GM23338 (cell line): ENCODE measurements around the gene OBP2A. TPM values are rescaled to one million over a fixed set of nuclear protein-coding genes. Genes with fewer than 3 reads are reported as not detected.
"Not testable (repeated sequence)": the region's sequence is repeated elsewhere in the genome, so short reads cannot be mapped to it uniquely, and the experiment has no call there.

Source experiments
- ATAC-seq: fragments of 200-7000 bp; cut with Tn5 transposase; 3 replicates; pipeline ENCODE4 v1.9.1; 2020
- DNase-seq: peaks from one replicate; pipeline ENCODE4 v3.0.0-alpha.2; 2015; ENCODE audit warnings: low spot score
- H2AFZ ChIP-seq: fragments of 200-600 bp; sonication (generic); 2 replicates; pipeline ENCODE4 v1.8.0; 2016; ENCODE audit warnings: antibody characterized with exemption, mild to moderate bottlenecking, moderate library complexity
- H3F3A ChIP-seq: fragments of 200-600 bp; sonication (generic); replicated peaks from 2 replicates; pipeline ENCODE4 v1.8.0; 2017; ENCODE audit warnings: antibody characterized with exemption, mixed run types, low read depth
- H3K27ac ChIP-seq: fragments of 200-600 bp; sonication (generic); 2 replicates; pipeline ENCODE4 v1.6.1; 2016; ENCODE audit warnings: low read depth
- H3K27me3 ChIP-seq: fragments of 200-600 bp; sonication (generic); 2 replicates; pipeline ENCODE4 v1.8.0; 2016; ENCODE audit warnings: mild to moderate bottlenecking, mixed run types, moderate library complexity; ENCODE audit not compliant: insufficient read depth
- H3K36me3 ChIP-seq: fragments of 200-600 bp; sonication (generic); 2 replicates; pipeline ENCODE4 v1.8.0; 2016; ENCODE audit warnings: mild to moderate bottlenecking; ENCODE audit not compliant: insufficient read depth
- H3K4me1 ChIP-seq: fragments of 200-600 bp; sonication (generic); 2 replicates; pipeline ENCODE4 v1.8.0; 2016; ENCODE audit warnings: mild to moderate bottlenecking, moderate library complexity; ENCODE audit not compliant: insufficient read depth
- H3K4me2 ChIP-seq: fragments of 200-600 bp; sonication (generic); 2 replicates; pipeline ENCODE4 v1.7.1; 2017; ENCODE audit warnings: mixed run types
- H3K4me3 ChIP-seq: fragments of 200-600 bp; sonication (generic); 2 replicates; pipeline ENCODE4 v1.6.1; 2016; ENCODE audit warnings: mixed run types
- H3K79me2 ChIP-seq: fragments of 200-600 bp; sonication (generic); replicated peaks from 2 replicates; pipeline ENCODE4 v1.8.0; 2017; ENCODE audit warnings: mild to moderate bottlenecking; ENCODE audit not compliant: insufficient read depth
- H3K9me2 ChIP-seq: fragments of 200-600 bp; sonication (generic); 2 replicates; pipeline ENCODE4 v1.8.0; 2017; ENCODE audit not compliant: insufficient read depth
- H4K20me1 ChIP-seq: fragments of 200-600 bp; sonication (generic); replicated peaks from 2 replicates; pipeline ENCODE4 v1.8.0; 2017; ENCODE audit warnings: mild to moderate bottlenecking; ENCODE audit not compliant: insufficient read depth
- H3K27ac Mint-ChIP-seq: 2 replicates; pipeline ENCODE4 v1.8.0; 2020; ENCODE audit warnings: inconsistent platforms, mild to moderate bottlenecking, moderate library complexity, mixed read lengths
- H3K27me3 Mint-ChIP-seq: 3 replicates; pipeline ENCODE4 v1.8.0; 2022; ENCODE audit warnings: low read depth, mild to moderate bottlenecking, moderate library complexity, mixed read lengths, inconsistent platforms; ENCODE audit not compliant: insufficient read depth, poor library complexity
- H3K36me3 Mint-ChIP-seq: 3 replicates; pipeline ENCODE4 v1.8.0; 2021; ENCODE audit warnings: low read depth, mild to moderate bottlenecking, inconsistent platforms, moderate library complexity, mixed read lengths
- H3K4me1 Mint-ChIP-seq: 3 replicates; pipeline ENCODE4 v1.8.0; 2020; ENCODE audit warnings: mild to moderate bottlenecking, inconsistent platforms, mixed read lengths
- H3K4me3 Mint-ChIP-seq: 3 replicates; pipeline ENCODE4 v1.8.0; 2021; ENCODE audit warnings: moderate library complexity, mild to moderate bottlenecking, inconsistent platforms, mixed read lengths
- H3K9me3 Mint-ChIP-seq: 3 replicates; pipeline ENCODE4 v1.8.0; 2020; ENCODE audit warnings: moderate library complexity, mild to moderate bottlenecking, inconsistent platforms, mixed read lengths
- EZH2 ChIP-seq: fragments of 200-600 bp; sonication (generic); IDR thresholded peaks from one replicate; pipeline ENCODE4 v1.8.0; 2017; ENCODE audit warnings: antibody characterized with exemption, mild to moderate bottlenecking, low read depth; ENCODE audit not compliant: unreplicated experiment
- EZH2phosphoT487 ChIP-seq: fragments of 200-600 bp; sonication (generic); IDR thresholded peaks from one replicate; pipeline ENCODE4 v1.8.1; 2018; ENCODE audit warnings: antibody characterized with exemption; ENCODE audit not compliant: unreplicated experiment
- JUNB ChIP-seq: IDR thresholded peaks from one replicate; pipeline ENCODE4 v1.6.1; 2016; ENCODE audit warnings: antibody characterized with exemption; ENCODE audit not compliant: unreplicated experiment
- NANOG ChIP-seq: IDR thresholded peaks from 2 replicates; pipeline ENCODE4 v1.6.1; 2016; ENCODE audit warnings: antibody characterized with exemption, borderline replicate concordance
- POLR2AphosphoS5 ChIP-seq: IDR thresholded peaks from 2 replicates; pipeline ENCODE4 v1.6.1; 2016; ENCODE audit warnings: antibody characterized with exemption, low read depth
- STAT1 ChIP-seq: IDR thresholded peaks from one replicate; pipeline ENCODE4 v1.6.1; 2016; ENCODE audit warnings: antibody characterized with exemption; ENCODE audit not compliant: unreplicated experiment
- ZNF114 ChIP-seq: fragments of 250-450 bp; sonication (Bioruptor Pico); IDR thresholded peaks from 2 replicates; pipeline ENCODE4 v1.5.0; 2020; ENCODE audit warnings: mild to moderate bottlenecking, moderate library complexity
- ZNF462 ChIP-seq: fragments of 250-450 bp; sonication (Bioruptor Pico); IDR thresholded peaks from 2 replicates; pipeline ENCODE4 v1.5.0; 2020; ENCODE audit warnings: mild to moderate bottlenecking, moderate library complexity
- polyA plus RNA-seq: library from polyadenylated mRNA; unstranded; fragments of >200 nt; fragmentation: Nextera tagmentation; extraction: Ambion mirVana; gene quantifications from 2 replicates; pipeline ENCODE4 v1.2.1, GENCODE V29; 2016
- total RNA-seq: library from RNA; depleted of rRNA; stranded (reverse); fragments of >200 nt; shearing (Covaris generic); gene quantifications from 2 replicates; pipeline ENCODE4 v1.2.3, GENCODE V29; 2014

Gene OBP2A
- total and polyA plus RNA-seq, 2 experiments from 2014 or later, result not detected

GRCh38 chr9:135547756-135548736 lies 2.1 kb downstream of the OBP2A start:
- Histone ChIP-seq H3K4me3 (no peak overlapping the region), H3K9me2 (no peaks in the 10 kb centered on the region), H3K36me3 (no peaks in the 10 kb centered on the region), H3K79me2 (no peaks in the 10 kb centered on the region), H3K27me3 (no peaks in the 10 kb centered on the region), H3K27ac (no peak overlapping the region), H3K4me1 (no peaks in the 10 kb centered on the region), H3F3A (no peaks in the 10 kb centered on the region), H2AFZ (no peak overlapping the region), H4K20me1 (no peaks in the 10 kb centered on the region), H3K4me2 (no peak overlapping the region)
- H3K36me3 Mint-ChIP-seq, result no peaks in the 10 kb centered on the region
- no peaks in the 10 kb centered on the region for H3K9me3 Mint-ChIP-seq
- H3K4me1 Mint-ChIP-seq, result no peaks in the 10 kb centered on the region
- H3K4me3 Mint-ChIP-seq, result no peak overlapping the region
- DNase-seq, result no peak
- no peak for ATAC-seq
- no peak overlapping the region for H3K27ac Mint-ChIP-seq
- TF ChIP-seq POLR2AphosphoS5, result no peak
- TF ChIP-seq EZH2, result no peak
- no peak for TF ChIP-seq JUNB
- peaks cover 10% of the 10 kb centered on the region for H3K27me3 Mint-ChIP-seq

GRCh38 chr9:135549478-135550343 lies 3.8 kb downstream of the OBP2A start:
- H3K4me2 ChIP-seq, DNase-seq, H3K27ac ChIP-seq, H3K4me3 Mint-ChIP-seq, H3K79me2 ChIP-seq, ATAC-seq, H3K4me1 ChIP-seq, H2AFZ ChIP-seq, H3F3A ChIP-seq, H3K4me1 Mint-ChIP-seq, H3K27me3 Mint-ChIP-seq, H4K20me1 ChIP-seq, H3K9me3 Mint-ChIP-seq, H3K9me2 ChIP-seq, H3K36me3 Mint-ChIP-seq, H3K4me3 ChIP-seq, H3K36me3 ChIP-seq, H3K27me3 ChIP-seq, H3K27ac Mint-ChIP-seq: not testable (repeated sequence)

- Mint-ChIP-seq H3K9me3 (peaks cover 5% of the 10 kb centered on the region; the same call in 1 of the 3 replicates), H3K27ac (no peak overlapping the region), H3K4me3 (no peak overlapping the region; the same call in 2 of the 3 replicates), H3K4me1 (no peaks in the 10 kb centered on the region), H3K27me3 (peaks cover 7% of the 10 kb centered on the region), H3K36me3 (no peaks in the 10 kb centered on the region; the same call in 2 of the 3 replicates)
- H4K20me1 ChIP-seq, result no peaks in the 10 kb centered on the region
- no peak overlapping the region for H3K4me3 ChIP-seq
- no peak overlapping the region for H2AFZ ChIP-seq
- no peaks in the 10 kb centered on the region for H3K4me1 ChIP-seq
- DNase-seq (no peak), ATAC-seq (no peak)
- no peaks in the 10 kb centered on the region for H3K27me3 ChIP-seq
- H3K27ac ChIP-seq, result no peak overlapping the region
- no peaks in the 10 kb centered on the region for H3K79me2 ChIP-seq
- H3K36me3 ChIP-seq, result no peaks in the 10 kb centered on the region
- H3K9me2 ChIP-seq, result 0 out of 2 replicates have a peak, but pooled peaks cover 2% of the 10 kb centered on the region
- no peak overlapping the region for H3K4me2 ChIP-seq
- no peaks in the 10 kb centered on the region for H3F3A ChIP-seq
- no peak for TF ChIP-seq ZNF114 (CRISPR knock-in tag)
- TF ChIP-seq EZH2phosphoT487, result no peak
- no peak for TF ChIP-seq NANOG
- no peak for TF ChIP-seq JUNB
- no peak for TF ChIP-seq STAT1
- TF ChIP-seq ZNF462 (CRISPR knock-in tag), result no peak
Measured at GRCh38 chr9:135550344-135550918, 4.5 kb downstream of the OBP2A start.
